HL-60 (cell line): Measurements from ENCODE around the gene NECTIN3.

Experiments
- DNase-seq, 2 experiments: peaks; one replicate each; pipeline ENCODE4 v3.0.0-alpha.2; 2010 to 2020; ENCODE audit warnings: low read depth in 1 of 2, low spot score in 1 of 2
- H3K27ac ChIP-seq: fragments of 250-450 bp; sonication (Bioruptor Pico); replicated peaks from 2 replicates; pipeline ENCODE4 v1.5.1; 2020; ENCODE audit warnings: mild to moderate bottlenecking, moderate library complexity
- H3K27me3 ChIP-seq: fragments of 250-450 bp; sonication (Bioruptor Pico); 2 replicates; pipeline ENCODE4 v1.5.1; 2021; ENCODE audit warnings: mild to moderate bottlenecking, moderate library complexity; ENCODE audit not compliant: insufficient read depth, poor library complexity, severe bottlenecking
- H3K4me3 ChIP-seq: replicated peaks from 2 replicates; pipeline ENCODE4 v1.5.1; 2011; ENCODE audit warnings: mild to moderate bottlenecking, control low read depth, low read length; ENCODE audit not compliant: insufficient read depth
- GABPA ChIP-seq: IDR thresholded peaks from 2 replicates; pipeline ENCODE4 v1.6.1; 2012; ENCODE audit warnings: low read depth
- POLR2AphosphoS5 ChIP-seq: IDR thresholded peaks from 2 replicates; pipeline ENCODE4 v1.6.1; 2012; ENCODE audit warnings: low read depth
- SPI1 ChIP-seq: IDR thresholded peaks from 2 replicates; pipeline ENCODE4 v1.6.1; 2012; ENCODE audit warnings: low read depth, mild to moderate bottlenecking, borderline replicate concordance
- TF ChIP-seq, protein P1 (sequence below): IDR thresholded peaks from 2 replicates; pipeline ENCODE4 v1.6.1; 2012; ENCODE audit warnings: low read depth; ENCODE audit not compliant: insufficient replicate concordance
- TF ChIP-seq, protein P2 (sequence below): IDR thresholded peaks from one replicate; pipeline ENCODE4 v1.5.1; 2011; ENCODE audit warnings: low read length, control low read depth, inconsistent platforms; ENCODE audit not compliant: insufficient read depth

The NECTIN3 gene

DNA sequence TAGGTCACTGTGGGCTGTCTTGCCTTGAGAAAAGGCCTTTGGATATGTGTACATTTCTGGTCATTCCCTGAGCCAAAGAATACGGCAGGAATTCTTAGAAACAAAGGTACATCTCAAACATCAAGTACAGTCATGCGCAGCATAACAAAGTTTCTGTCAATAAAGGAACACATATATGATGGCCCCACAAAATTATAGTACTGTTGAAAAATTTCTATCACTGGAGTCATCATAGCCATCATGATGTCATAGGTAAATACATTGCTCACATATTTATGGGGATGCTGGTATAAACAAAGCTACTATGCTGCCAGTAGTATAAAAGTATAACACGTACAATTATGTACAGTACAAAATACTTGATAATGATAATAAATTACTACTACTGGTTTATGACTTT lies 38.9 kb upstream of the NECTIN3 start:
- no peak overlapping the region for H3K27ac ChIP-seq
- TF ChIP-seq, protein P1, sequence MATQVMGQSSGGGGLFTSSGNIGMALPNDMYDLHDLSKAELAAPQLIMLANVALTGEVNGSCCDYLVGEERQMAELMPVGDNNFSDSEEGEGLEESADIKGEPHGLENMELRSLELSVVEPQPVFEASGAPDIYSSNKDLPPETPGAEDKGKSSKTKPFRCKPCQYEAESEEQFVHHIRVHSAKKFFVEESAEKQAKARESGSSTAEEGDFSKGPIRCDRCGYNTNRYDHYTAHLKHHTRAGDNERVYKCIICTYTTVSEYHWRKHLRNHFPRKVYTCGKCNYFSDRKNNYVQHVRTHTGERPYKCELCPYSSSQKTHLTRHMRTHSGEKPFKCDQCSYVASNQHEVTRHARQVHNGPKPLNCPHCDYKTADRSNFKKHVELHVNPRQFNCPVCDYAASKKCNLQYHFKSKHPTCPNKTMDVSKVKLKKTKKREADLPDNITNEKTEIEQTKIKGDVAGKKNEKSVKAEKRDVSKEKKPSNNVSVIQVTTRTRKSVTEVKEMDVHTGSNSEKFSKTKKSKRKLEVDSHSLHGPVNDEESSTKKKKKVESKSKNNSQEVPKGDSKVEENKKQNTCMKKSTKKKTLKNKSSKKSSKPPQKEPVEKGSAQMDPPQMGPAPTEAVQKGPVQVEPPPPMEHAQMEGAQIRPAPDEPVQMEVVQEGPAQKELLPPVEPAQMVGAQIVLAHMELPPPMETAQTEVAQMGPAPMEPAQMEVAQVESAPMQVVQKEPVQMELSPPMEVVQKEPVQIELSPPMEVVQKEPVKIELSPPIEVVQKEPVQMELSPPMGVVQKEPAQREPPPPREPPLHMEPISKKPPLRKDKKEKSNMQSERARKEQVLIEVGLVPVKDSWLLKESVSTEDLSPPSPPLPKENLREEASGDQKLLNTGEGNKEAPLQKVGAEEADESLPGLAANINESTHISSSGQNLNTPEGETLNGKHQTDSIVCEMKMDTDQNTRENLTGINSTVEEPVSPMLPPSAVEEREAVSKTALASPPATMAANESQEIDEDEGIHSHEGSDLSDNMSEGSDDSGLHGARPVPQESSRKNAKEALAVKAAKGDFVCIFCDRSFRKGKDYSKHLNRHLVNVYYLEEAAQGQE: no peak
- no peak for TF ChIP-seq SPI1
- no peak for TF ChIP-seq POLR2AphosphoS5
- TF ChIP-seq, protein P2, sequence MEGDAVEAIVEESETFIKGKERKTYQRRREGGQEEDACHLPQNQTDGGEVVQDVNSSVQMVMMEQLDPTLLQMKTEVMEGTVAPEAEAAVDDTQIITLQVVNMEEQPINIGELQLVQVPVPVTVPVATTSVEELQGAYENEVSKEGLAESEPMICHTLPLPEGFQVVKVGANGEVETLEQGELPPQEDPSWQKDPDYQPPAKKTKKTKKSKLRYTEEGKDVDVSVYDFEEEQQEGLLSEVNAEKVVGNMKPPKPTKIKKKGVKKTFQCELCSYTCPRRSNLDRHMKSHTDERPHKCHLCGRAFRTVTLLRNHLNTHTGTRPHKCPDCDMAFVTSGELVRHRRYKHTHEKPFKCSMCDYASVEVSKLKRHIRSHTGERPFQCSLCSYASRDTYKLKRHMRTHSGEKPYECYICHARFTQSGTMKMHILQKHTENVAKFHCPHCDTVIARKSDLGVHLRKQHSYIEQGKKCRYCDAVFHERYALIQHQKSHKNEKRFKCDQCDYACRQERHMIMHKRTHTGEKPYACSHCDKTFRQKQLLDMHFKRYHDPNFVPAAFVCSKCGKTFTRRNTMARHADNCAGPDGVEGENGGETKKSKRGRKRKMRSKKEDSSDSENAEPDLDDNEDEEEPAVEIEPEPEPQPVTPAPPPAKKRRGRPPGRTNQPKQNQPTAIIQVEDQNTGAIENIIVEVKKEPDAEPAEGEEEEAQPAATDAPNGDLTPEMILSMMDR: no peak
- TF ChIP-seq GABPA: no peak
- DNase-seq: no peak
- no peak overlapping the region for H3K4me3 ChIP-seq
- H3K27me3 ChIP-seq: no peaks in the 10 kb centered on the region

DNA sequence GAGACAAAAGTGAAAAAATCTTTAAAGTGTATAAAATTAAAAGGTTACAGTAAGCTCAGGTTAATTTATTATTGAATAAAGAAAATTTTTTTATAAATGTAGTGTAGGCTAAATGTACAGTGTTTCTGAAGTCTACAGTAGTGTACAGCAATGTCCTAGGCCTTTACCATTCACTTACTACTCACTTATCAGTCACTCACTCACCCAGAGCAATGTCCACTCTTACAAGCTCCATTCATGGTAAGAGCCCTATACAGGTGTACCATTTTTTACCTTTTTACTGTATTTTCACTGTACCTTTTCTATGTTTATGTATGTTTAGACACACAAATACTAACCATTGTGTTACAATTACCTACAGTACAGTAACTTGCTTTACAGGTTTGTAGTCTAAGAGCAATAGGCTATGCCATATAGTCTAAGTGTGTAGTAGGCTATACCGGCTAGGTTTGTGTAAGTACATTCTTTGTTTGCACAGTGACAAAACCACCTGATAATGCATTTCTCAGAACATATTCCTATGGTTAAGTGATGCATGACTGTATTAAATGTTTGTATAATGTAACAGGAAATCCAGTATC lies 38.1 kb upstream of the NECTIN3 start:
- no peak for TF ChIP-seq GABPA
- TF ChIP-seq SPI1: no peak
- TF ChIP-seq, protein P2: no peak
- TF ChIP-seq POLR2AphosphoS5: no peak
- TF ChIP-seq, protein P1: no peak
- no peaks in the 10 kb centered on the region for H3K27me3 ChIP-seq
- no peak overlapping the region for H3K4me3 ChIP-seq
- no peak overlapping the region for H3K27ac ChIP-seq
- no peak for DNase-seq

DNA sequence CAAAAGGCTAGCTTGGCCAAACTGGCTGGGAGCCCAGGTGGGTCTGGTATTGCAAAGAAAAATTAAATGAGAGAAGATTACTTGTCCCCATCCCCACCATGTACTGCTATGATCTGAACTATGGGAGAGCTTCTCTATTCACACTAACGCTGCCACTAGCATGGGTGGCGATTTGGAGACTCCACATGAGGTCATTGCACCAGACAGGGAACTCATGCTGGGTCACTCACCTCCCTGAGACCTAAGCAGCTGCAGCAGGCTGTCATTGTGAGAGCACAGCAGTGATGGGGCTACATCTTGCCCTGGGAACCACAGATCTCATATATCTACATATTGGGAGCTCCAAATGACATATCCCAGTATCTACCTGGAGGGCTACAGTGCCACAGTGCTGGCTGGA lies 36.3 kb upstream of the NECTIN3 start:
- Histone ChIP-seq H3K4me3 (no peak overlapping the region), H3K27me3 (no peaks in the 10 kb centered on the region), H3K27ac (no peak overlapping the region)
- no peak for DNase-seq
- TF ChIP-seq, protein P1: no peak
- no peak for TF ChIP-seq GABPA
- TF ChIP-seq POLR2AphosphoS5: no peak
- no peak for TF ChIP-seq SPI1
- TF ChIP-seq, protein P2: no peak
